HepG2 (cell line): Measurements from ENCODE around the gene APC2. TPM values are rescaled to one million over a fixed set of nuclear protein-coding genes. Genes with fewer than 3 reads are reported as not detected.

Experiments
- CEBPB ChIP-seq: IDR thresholded peaks from 2 replicates; pipeline ENCODE4 v1.6.1; 2011; ENCODE audit warnings: low read depth, low read length, improper control_type of control experiment, borderline replicate concordance
- EEA1 ChIP-seq: sonication (generic); formaldehyde crosslinking; IDR thresholded peaks from 2 replicates; pipeline ENCODE4 v1.5.1; 2020; ENCODE audit warnings: mild to moderate bottlenecking, missing genetic modification reagents, borderline replicate concordance
- FOXO1 ChIP-seq: sonication (generic); formaldehyde crosslinking; IDR thresholded peaks from 2 replicates; pipeline ENCODE4 v1.4.0; 2020; ENCODE audit warnings: missing genetic modification reagents
- HOXA9 ChIP-seq: sonication (generic); formaldehyde crosslinking; IDR thresholded peaks from 2 replicates; pipeline ENCODE4 v1.8.1; 2022; ENCODE audit warnings: missing genetic modification reagents, mild to moderate bottlenecking, moderate library complexity, borderline replicate concordance
- LCORL ChIP-seq, 2 experiments: fragments of 450-650 bp in 1 of 2; sonication (generic) in 1 of 2; formaldehyde crosslinking in 1 of 2; IDR thresholded peaks; 2 replicates each; pipeline versions ENCODE4 v1.5.0 to v1.6.1; 2017 to 2020; ENCODE audit warnings: antibody characterized with exemption in 1 of 2, missing genetic modification reagents in 1 of 2
- MED1 ChIP-seq: sonication (generic); formaldehyde crosslinking; IDR thresholded peaks from 2 replicates; pipeline ENCODE4 v1.4.0; 2020; ENCODE audit warnings: missing genetic modification reagents
- SIN3B ChIP-seq: fragments of 150-350 bp; IDR thresholded peaks from 2 replicates; pipeline ENCODE4 v1.6.1; 2014; ENCODE audit warnings: low read length
- SRSF1 ChIP-seq: fragments of 200-400 bp; formaldehyde crosslinking; optimal IDR thresholded peaks from 2 replicates; pipeline ENCODE3; 2017; ENCODE audit warnings: mild to moderate bottlenecking, low read depth, low read length, moderate library complexity
- TARDBP ChIP-seq: sonication (generic); formaldehyde crosslinking; IDR thresholded peaks from 2 replicates; pipeline ENCODE4 v1.8.0; 2022; ENCODE audit warnings: mild to moderate bottlenecking, missing genetic modification reagents
- TP53 ChIP-seq: sonication (generic); formaldehyde crosslinking; conservative IDR thresholded peaks from 2 replicates; pipeline ENCODE4 v1.4.0; 2020; ENCODE audit warnings: missing genetic modification reagents
- XBP1 ChIP-seq: sonication (generic); formaldehyde crosslinking; IDR thresholded peaks from 2 replicates; pipeline ENCODE4 v1.5.0; 2020; ENCODE audit warnings: missing genetic modification reagents
- ZBTB7A ChIP-seq: sonication (generic); formaldehyde crosslinking; IDR thresholded peaks from 2 replicates; pipeline ENCODE4 v1.8.0; 2022; ENCODE audit warnings: mild to moderate bottlenecking, missing genetic modification reagents
- ZBTB7B ChIP-seq: sonication (generic); formaldehyde crosslinking; IDR thresholded peaks from 2 replicates; pipeline ENCODE4 v1.4.0; 2020; ENCODE audit warnings: missing genetic modification reagents
- ZFP90 ChIP-seq: sonication (generic); formaldehyde crosslinking; IDR thresholded peaks from 2 replicates; pipeline ENCODE4 v1.8.0; 2022; ENCODE audit warnings: missing genetic modification reagents, mild to moderate bottlenecking, inconsistent platforms, borderline replicate concordance
- ZKSCAN1 ChIP-seq: fragments of 150-350 bp; IDR thresholded peaks from 2 replicates; pipeline ENCODE4 v1.6.1; 2014; ENCODE audit warnings: low read length
- ZMAT3 ChIP-seq: sonication (generic); formaldehyde crosslinking; conservative IDR thresholded peaks from 2 replicates; pipeline ENCODE4 v1.7.0; 2021; ENCODE audit warnings: missing genetic modification reagents
- ZNF274 ChIP-seq: sonication (generic); formaldehyde crosslinking; IDR thresholded peaks from 2 replicates; pipeline ENCODE4 v1.5.1; 2020; ENCODE audit warnings: mild to moderate bottlenecking, missing genetic modification reagents
- ZNF3 ChIP-seq: IDR thresholded peaks from 2 replicates; pipeline ENCODE4 v1.7.0; 2017; ENCODE audit warnings: inconsistent platforms
- ZNF484 ChIP-seq: sonication (generic); formaldehyde crosslinking; IDR thresholded peaks from 2 replicates; pipeline ENCODE4 v1.5.1; 2020; ENCODE audit warnings: mild to moderate bottlenecking, low read depth, missing genetic modification reagents, borderline replicate concordance
- ZNF556 ChIP-seq: sonication (generic); formaldehyde crosslinking; IDR thresholded peaks from 2 replicates; pipeline ENCODE4 v1.4.0; 2020; ENCODE audit warnings: mild to moderate bottlenecking, missing genetic modification reagents, borderline replicate concordance
- ZNF563 ChIP-seq: sonication (generic); formaldehyde crosslinking; IDR thresholded peaks from 2 replicates; pipeline ENCODE4 v1.8.0; 2022; ENCODE audit warnings: mild to moderate bottlenecking, moderate library complexity, missing genetic modification reagents
- ZNF570 ChIP-seq: sonication (generic); formaldehyde crosslinking; IDR thresholded peaks from 2 replicates; pipeline ENCODE4 v1.4.0; 2020; ENCODE audit warnings: mild to moderate bottlenecking, missing genetic modification reagents, borderline replicate concordance
- ZNF660 ChIP-seq: sonication (generic); formaldehyde crosslinking; IDR thresholded peaks from 2 replicates; pipeline ENCODE4 v1.5.1; 2020; ENCODE audit warnings: mild to moderate bottlenecking, low read depth, missing genetic modification reagents, borderline replicate concordance
- ZNF678 ChIP-seq: sonication (generic); formaldehyde crosslinking; IDR thresholded peaks from 2 replicates; pipeline ENCODE4 v1.4.0; 2020; ENCODE audit warnings: mild to moderate bottlenecking, missing genetic modification reagents
- polyA plus RNA-seq, 8 experiments: library from polyadenylated mRNA; depleted of rRNA in 3 of 8; stranded (reverse) in 7 of 8; unstranded in 1 of 8; fragments of >200 nt; fragmentation: Illumina TruSeq in 4 of 8; extraction: Trizol in 4 of 8; gene quantifications; 2 replicates each; pipeline versions ENCODE4 v1.2.1 to v1.2.3, GENCODE V29; 2011 to 2016; ENCODE audit warnings: low read depth in 4 of 8, missing spikeins in 1 of 8, mixed read lengths in 1 of 8; ENCODE audit not compliant: insufficient read depth in 1 of 8
- total RNA-seq, 5 experiments: library from RNA; depleted of rRNA; stranded (reverse); fragments of >200 nt; fragmentation: Illumina TruSeq; extraction: Trizol; gene quantifications; 2 replicates each; pipeline ENCODE4 v1.2.3, GENCODE V29; 2016; ENCODE audit warnings: low read depth in 1 of 5
- TF ChIP-seq, protein P1 (sequence below): sonication (generic); formaldehyde crosslinking; IDR thresholded peaks from 2 replicates; pipeline ENCODE4 v1.8.0; 2022; ENCODE audit warnings: mild to moderate bottlenecking, missing genetic modification reagents, moderate library complexity
- TF ChIP-seq, protein P2 (sequence below): sonication (generic); formaldehyde crosslinking; conservative IDR thresholded peaks from 2 replicates; pipeline ENCODE4 v1.4.0; 2020; ENCODE audit warnings: missing genetic modification reagents
- TF ChIP-seq, protein P3 (sequence below): sonication (generic); formaldehyde crosslinking; IDR thresholded peaks from 2 replicates; pipeline ENCODE4 v1.4.0; 2020; ENCODE audit warnings: missing genetic modification reagents

The APC2 gene
- total and polyA plus RNA-seq, 2 of the 13 experiments (the other 11 are each of a cell fraction or from before 2014, with no cell fraction given) = 0.08 to 0.22 TPM

DNA sequence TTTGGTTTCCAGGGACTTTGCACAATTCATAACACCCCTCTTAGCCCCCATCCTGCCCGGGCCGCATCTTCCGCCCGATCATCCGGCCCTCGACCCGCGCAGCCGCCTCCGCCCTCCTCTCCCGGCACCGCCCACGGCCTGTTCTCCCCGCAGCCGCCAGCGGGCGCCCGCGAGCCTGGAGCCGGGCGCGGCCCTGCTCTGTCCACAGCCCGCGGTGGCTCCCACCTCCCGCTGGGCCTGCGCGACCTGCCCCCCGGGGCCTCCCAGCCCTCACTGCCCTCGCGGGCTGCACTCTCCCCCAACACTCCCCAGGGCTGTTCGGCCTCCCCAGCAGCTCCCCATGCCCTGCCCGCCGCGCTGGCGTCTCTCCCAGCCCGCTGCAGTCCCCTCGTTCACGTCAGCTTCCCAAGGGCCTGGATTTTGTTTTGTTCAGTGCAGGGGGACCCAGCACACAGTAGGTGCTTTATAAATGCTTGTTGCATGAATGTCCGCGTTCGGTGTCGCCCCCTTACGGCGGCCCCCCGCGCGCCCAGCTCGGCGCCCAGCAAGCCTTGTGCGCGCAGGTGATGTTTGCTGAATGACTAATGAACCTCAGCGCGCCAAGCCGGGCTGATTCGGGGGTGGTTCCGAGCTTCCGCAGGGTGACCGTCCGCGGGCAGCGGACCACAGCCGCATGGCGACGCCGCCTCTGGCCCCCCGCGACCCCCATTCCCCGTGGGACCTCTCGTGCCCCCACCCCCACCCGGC lies 4.6 kb upstream of the APC2 start (continued):
- peak; percentile 70; the same call in 1 of the 2 replicates for TF ChIP-seq ZNF274 (CRISPR knock-in tag)
- TF ChIP-seq XBP1 (CRISPR knock-in tag) = no peak
- no peak for TF ChIP-seq CEBPB
- TF ChIP-seq, protein P1, sequence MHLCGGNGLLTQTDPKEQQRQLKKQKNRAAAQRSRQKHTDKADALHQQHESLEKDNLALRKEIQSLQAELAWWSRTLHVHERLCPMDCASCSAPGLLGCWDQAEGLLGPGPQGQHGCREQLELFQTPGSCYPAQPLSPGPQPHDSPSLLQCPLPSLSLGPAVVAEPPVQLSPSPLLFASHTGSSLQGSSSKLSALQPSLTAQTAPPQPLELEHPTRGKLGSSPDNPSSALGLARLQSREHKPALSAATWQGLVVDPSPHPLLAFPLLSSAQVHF (CRISPR knock-in tag) = 0 out of 2 replicates have a peak, but pooled peaks have one; percentile 52
- no peak for TF ChIP-seq ZNF484 (CRISPR knock-in tag)
- peak; percentile 44; the same call in 1 of the 2 replicates for TF ChIP-seq MED1
- TF ChIP-seq SIN3B = no peak
- 0 out of 2 replicates have a peak, but pooled peaks have one; percentile 86 for TF ChIP-seq ZMAT3
- no peak for TF ChIP-seq SRSF1
- no peak for TF ChIP-seq ZFP90 (CRISPR knock-in tag)
- no peak for TF ChIP-seq ZNF678 (CRISPR knock-in tag)
- TF ChIP-seq ZNF563 = peak; percentile 18; the same call in 1 of the 2 replicates
- TF ChIP-seq TARDBP (CRISPR knock-in tag) = no peak
- no peak for TF ChIP-seq LCORL (IDR thresholded peaks at IDR 0.05)
- peak; percentile 57; the same call in 1 of the 2 replicates for TF ChIP-seq LCORL (CRISPR knock-in tag; IDR thresholded peaks at IDR 0.05)
- TF ChIP-seq, protein P2, sequence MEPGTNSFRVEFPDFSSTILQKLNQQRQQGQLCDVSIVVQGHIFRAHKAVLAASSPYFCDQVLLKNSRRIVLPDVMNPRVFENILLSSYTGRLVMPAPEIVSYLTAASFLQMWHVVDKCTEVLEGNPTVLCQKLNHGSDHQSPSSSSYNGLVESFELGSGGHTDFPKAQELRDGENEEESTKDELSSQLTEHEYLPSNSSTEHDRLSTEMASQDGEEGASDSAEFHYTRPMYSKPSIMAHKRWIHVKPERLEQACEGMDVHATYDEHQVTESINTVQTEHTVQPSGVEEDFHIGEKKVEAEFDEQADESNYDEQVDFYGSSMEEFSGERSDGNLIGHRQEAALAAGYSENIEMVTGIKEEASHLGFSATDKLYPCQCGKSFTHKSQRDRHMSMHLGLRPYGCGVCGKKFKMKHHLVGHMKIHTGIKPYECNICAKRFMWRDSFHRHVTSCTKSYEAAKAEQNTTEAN (CRISPR knock-in tag) = 0 out of 2 replicates have a peak, but pooled peaks have one; percentile 17
- TF ChIP-seq HOXA9 (CRISPR knock-in tag) = peak; percentile 52; the same call in 1 of the 2 replicates
- no peak for TF ChIP-seq ZNF660 (CRISPR knock-in tag)
- peak; percentile 69; the same call in 1 of the 2 replicates for TF ChIP-seq ZNF556 (CRISPR knock-in tag)
- peak; percentile 30 for TF ChIP-seq ZBTB7B (CRISPR knock-in tag)
- TF ChIP-seq TP53 (CRISPR knock-in tag) = no peak
- peak; percentile 99 for TF ChIP-seq ZNF3
- TF ChIP-seq ZKSCAN1 = peak; percentile 99
- peak; percentile 70; the same call in 1 of the 2 replicates for TF ChIP-seq ZBTB7A (CRISPR knock-in tag)
- TF ChIP-seq FOXO1 (CRISPR knock-in tag) = peak; percentile 29; the same call in 1 of the 2 replicates
- TF ChIP-seq ZNF570 (CRISPR knock-in tag) = no peak
- TF ChIP-seq EEA1 = peak; percentile 67; the same call in 1 of the 2 replicates
- TF ChIP-seq, protein P3, sequence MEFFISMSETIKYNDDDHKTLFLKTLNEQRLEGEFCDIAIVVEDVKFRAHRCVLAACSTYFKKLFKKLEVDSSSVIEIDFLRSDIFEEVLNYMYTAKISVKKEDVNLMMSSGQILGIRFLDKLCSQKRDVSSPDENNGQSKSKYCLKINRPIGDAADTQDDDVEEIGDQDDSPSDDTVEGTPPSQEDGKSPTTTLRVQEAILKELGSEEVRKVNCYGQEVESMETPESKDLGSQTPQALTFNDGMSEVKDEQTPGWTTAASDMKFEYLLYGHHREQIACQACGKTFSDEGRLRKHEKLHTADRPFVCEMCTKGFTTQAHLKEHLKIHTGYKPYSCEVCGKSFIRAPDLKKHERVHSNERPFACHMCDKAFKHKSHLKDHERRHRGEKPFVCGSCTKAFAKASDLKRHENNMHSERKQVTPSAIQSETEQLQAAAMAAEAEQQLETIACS = peak; percentile 69; the same call in 1 of the 2 replicates
